IgD-negative memory B cell (primary cell): ENCODE data around the gene MX1. TPM values are rescaled to one million over a fixed set of nuclear protein-coding genes. Genes with fewer than 3 reads are reported as not detected.

Experiments used
- polyA plus RNA-seq: library from polyadenylated mRNA; unstranded; fragments of 300-500 nt; fragmentation: Illumina TruSeq; gene quantifications from one replicate; pipeline ENCODE4 v1.2.3, GENCODE V29; 2021

Gene MX1
- polyA plus RNA-seq, 1 donor from 2014 or later = 128 TPM

Other genes starting within 250 kb of the MX1 start
- gene FAM3B, start 109.4 kb upstream of the MX1 start, polyA plus RNA-seq = not detected
- 36.6 TPM for gene MX2, start 64.2 kb upstream of the MX1 start, polyA plus RNA-seq
- not detected for gene TMPRSS2, start 81.9 kb downstream of the MX1 start, polyA plus RNA-seq